Tibial nerve (tissue), 4 donors: ENCODE data around the gene FAM181A. TPM values are rescaled to one million over a fixed set of nuclear protein-coding genes. Genes with fewer than 3 reads are reported as not detected.

Experiments
- DNase-seq, 2 donors: peaks; one replicate each; pipeline ENCODE4 v3.0.0-alpha.2; 2019; ENCODE audit warnings: low spot score in 2 of 2
- H3K27ac ChIP-seq, 4 donors: fragments of 200-600 bp; sonication (generic) in 3 of 4; one replicate each; pipeline ENCODE4 v1.5.1; 2017 to 2019; ENCODE audit warnings: mild to moderate bottlenecking in 1 of 4
- H3K27me3 ChIP-seq, 2 donors: fragments of 200-600 bp; sonication (generic) in 1 of 2; one replicate each; pipeline versions ENCODE4 v1.5.1 to v1.6.0; 2017 to 2019
- H3K36me3 ChIP-seq, 3 donors: fragments of 200-600 bp; sonication (generic); one replicate each; pipeline ENCODE4 v1.5.1; 2018 to 2019
- H3K4me1 ChIP-seq, 4 donors: fragments of 200-600 bp; sonication (generic) in 3 of 4; one replicate each; pipeline ENCODE4 v1.5.1; 2017 to 2019
- H3K4me3 ChIP-seq, 4 donors: fragments of 200-600 bp; sonication (generic) in 3 of 4; one replicate each; pipeline ENCODE4 v1.5.1; 2017 to 2019; ENCODE audit warnings: mild to moderate bottlenecking in 1 of 4, moderate library complexity in 1 of 4
- H3K9me3 ChIP-seq, 4 donors: fragments of 200-600 bp; sonication (generic) in 3 of 4; one replicate each; pipeline ENCODE4 v1.5.1; 2017 to 2019
- CTCF ChIP-seq, 5 experiments: fragments of 200-600 bp in 3 of 5; fragments of 450-650 bp in 2 of 5; sonication (generic) in 3 of 5; IDR thresholded peaks; one replicate each; pipeline ENCODE4 v1.5.1; 2016 to 2019; ENCODE audit warnings: antibody characterized with exemption in 5 of 5, mild to moderate bottlenecking in 3 of 5, moderate library complexity in 2 of 5
- EP300 ChIP-seq, 2 donors: sonication (generic); formaldehyde crosslinking; IDR thresholded peaks; one replicate each; pipeline ENCODE4 v1.6.1; 2017; ENCODE audit warnings: antibody characterized with exemption in 2 of 2, mild to moderate bottlenecking in 1 of 2
- POLR2A ChIP-seq, 2 donors: fragments of 450-650 bp; IDR thresholded peaks; one replicate each; pipeline ENCODE4 v1.6.1; 2017; ENCODE audit warnings: antibody characterized with exemption in 2 of 2, mild to moderate bottlenecking in 2 of 2, moderate library complexity in 2 of 2
- WGBS, 2 donors: methylation state at CpG; one replicate each; pipeline ENCODE4 v1.1.5; 2018; 5-methylcytosine and 5-hydroxymethylcytosine counted together
- small RNA-seq: library from RNA; depleted of rRNA; stranded (forward); fragments of <200 nt; gene quantifications from one replicate; pipeline ENCODE3, GENCODE V24; 2016
- total RNA-seq, 4 donors: library from RNA; depleted of rRNA; stranded (reverse); fragments of >200 nt; gene quantifications; one replicate each; pipeline ENCODE4 v1.1.0, GENCODE V29; 2016

Gene FAM181A
- total RNA-seq, 4 donors from 2014 or later, result not detected

GRCh38 chr14:93977790-93978581 is 50.8 kb downstream of the FAM181A start:
- peaks cover 0 to 20% (median 12%) of the 10 kb centered on the region in 4 donors for H3K4me1 ChIP-seq

GRCh38 chr14:93978735-93979134 is 51.6 kb downstream of the FAM181A start:
- Histone ChIP-seq H3K4me1 (peaks cover 0 to 20% (median 12%) of the 10 kb centered on the region in 4 donors), H3K27ac (peak overlapping the region in 2 of 4 donors; percentile 15 to 29), H3K27me3 (no peaks in the 10 kb centered on the region), H3K36me3 (no peaks in the 10 kb centered on the region), H3K4me3 (no peak overlapping the region), H3K9me3 (peaks cover 0 to 3% (median 0%) of the 10 kb centered on the region in 4 donors)
- TF ChIP-seq EP300 (IDR thresholded peaks at IDR 0.05) (no peak), POLR2A (IDR thresholded peaks at IDR 0.05) (no peak), CTCF (IDR thresholded peaks at IDR 0.05) (no peak)
- DNase-seq, result no peak
- WGBS, 2 donors, result 56 to 77% methylated on average over 4 of the region's 4 CpGs

More at GRCh38 chr14:93977790-93978581, 50.8 kb downstream of the FAM181A start:
- TF ChIP-seq POLR2A (IDR thresholded peaks at IDR 0.05) (no peak), EP300 (IDR thresholded peaks at IDR 0.05) (no peak), CTCF (IDR thresholded peaks at IDR 0.05) (no peak)
- Histone ChIP-seq H3K27me3 (no peaks in the 10 kb centered on the region), H3K36me3 (no peaks in the 10 kb centered on the region), H3K9me3 (peaks cover 0 to 3% (median 0%) of the 10 kb centered on the region in 4 donors), H3K27ac (peak overlapping the region in 2 of 4 donors; percentile 73 to 82), H3K4me3 (no peak overlapping the region)
- 75 to 83% methylated on average over 11 of the region's 11 CpGs for WGBS, 2 donors
- DNase-seq, result no peak

Small RNA genes within 50 kb of the gene (small RNA-seq; reads per million reads assigned to genes)
- not detected for gene MIR4506

Other genes with a start within 250 kb of the FAM181A start
- gene PRIMA1, start 138.9 kb upstream of the FAM181A start, total RNA-seq, result 10 to 100 TPM; 21.1 to 46.8 (median 35.3) TPM
- gene ASB2, start 49.2 kb downstream of the FAM181A start, total RNA-seq, result 1 to 10 TPM in 2 of 4 donors, under 1 TPM in 1, not detected in 1; 0.60 to 2.1 (median 1.8) TPM
- not detected for gene CCDC197, start 70.0 kb downstream of the FAM181A start, total RNA-seq
- under 1 TPM in 3 of 4 donors, not detected in 1; 0.21 to 0.66 (median 0.60) TPM for gene OTUB2, start 99.0 kb downstream of the FAM181A start, total RNA-seq
- gene DDX24, start 153.9 kb downstream of the FAM181A start, total RNA-seq, result 100 to 1,000 TPM; 116 to 170 (median 151) TPM
- gene IFI27L1, start 154.0 kb downstream of the FAM181A start, total RNA-seq, result 10 to 100 TPM in 2 of 4 donors, 1 to 10 TPM in 2; 2.7 to 14.6 (median 7.2) TPM
- 100 to 1,000 TPM; 118 to 502 (median 368) TPM for gene IFI27, start 183.4 kb downstream of the FAM181A start, total RNA-seq
- gene IFI27L2, start 202.3 kb downstream of the FAM181A start, total RNA-seq, result 100 to 1,000 TPM in 3 of 4 donors, 10 to 100 TPM in 1; 76.8 to 146 (median 129) TPM
- gene PPP4R4, start 247.0 kb downstream of the FAM181A start, total RNA-seq, result 1 to 10 TPM; 1.2 to 9.0 (median 3.4) TPM